D721Med (cell line): ENCODE results near the gene SOCS1.

Experiments
- DNase-seq: peaks from one replicate; pipeline ENCODE4 v3.0.0; 2011; ENCODE audit warnings: low spot score; ENCODE audit not compliant: insufficient read length
- FAIRE-seq: peaks from 2 replicates; lab custom pipeline; 2011; peaks lifted over from hg19 to GRCh38; lab: Jason Lieb, UNC
- CTCF ChIP-seq: IDR thresholded peaks from 2 replicates; pipeline ENCODE4 v1.5.1; 2012; ENCODE audit warnings: mild to moderate bottlenecking, control low read depth; ENCODE audit not compliant: insufficient read depth; ENCODE audit errors: missing control alignments

SOCS1 gene

GRCh38 chr16:11232302-11232851, 23.6 kb downstream of the SOCS1 start:
- FAIRE-seq (no peak), DNase-seq (no peak)
- no peak for TF ChIP-seq CTCF

GRCh38 chr16:11231367-11231970, 24.5 kb downstream of the SOCS1 start:
- DNase-seq: no peak
- TF ChIP-seq CTCF: no peak
- no peak for FAIRE-seq

- no peak for TF ChIP-seq CTCF
- FAIRE-seq (no peak), DNase-seq (no peak)
Observed at GRCh38 chr16:11229906-11230305, 26.1 kb downstream of the SOCS1 start.

GRCh38 chr16:11229432-11229831, 26.6 kb downstream of the SOCS1 start:
- no peak for DNase-seq
- FAIRE-seq: no peak
- TF ChIP-seq CTCF: no peak

GRCh38 chr16:11225677-11226549, 30.1 kb downstream of the SOCS1 start:
- FAIRE-seq (no peak), DNase-seq (no peak)
- no peak for TF ChIP-seq CTCF

- FAIRE-seq (no peak), DNase-seq (no peak)
- TF ChIP-seq CTCF: no peak
Observed at GRCh38 chr16:11224894-11225676, 30.9 kb downstream of the SOCS1 start.
